Right ventricle myocardium superior (tissue), 1 donor: ENCODE data around the gene IRF2BP1. TPM values are rescaled to one million over a fixed set of nuclear protein-coding genes. Genes with fewer than 3 reads are reported as not detected.

Experiments
- total RNA-seq: library from RNA; stranded (reverse); fragmentation: NEBNext Ultra II Directional; extraction: Animal tissue kit (Norgen Biotek cat#: 25700); gene quantifications from one replicate; pipeline ENCODE4 v1.2.1, GENCODE V29; 2021
- donor health status: DM: no; HTN: yes; CAD: no; lungs with severe emphysema.

IRF2BP1 gene
- total RNA-seq, 1 donor from 2014 or later = 20.0 TPM

Other genes with a start within 250 kb of the IRF2BP1 start
- gene EML2, start 246.7 kb downstream of the IRF2BP1 start, total RNA-seq = 30.6 TPM
- gene GIPR, start 217.9 kb downstream of the IRF2BP1 start, total RNA-seq = 3.8 TPM
- 251 TPM for gene SNRPD2, start 194.2 kb downstream of the IRF2BP1 start, total RNA-seq
- gene QPCTL, start 193.5 kb downstream of the IRF2BP1 start, total RNA-seq = 1.6 TPM
- gene FBXO46, start 155.2 kb downstream of the IRF2BP1 start, total RNA-seq = 14.5 TPM
- not detected for gene MEIOSIN, start 152.7 kb downstream of the IRF2BP1 start, total RNA-seq
- gene SIX5, start 116.9 kb downstream of the IRF2BP1 start, total RNA-seq = 22.0 TPM
- 237 TPM for gene DMPK, start 103.7 kb downstream of the IRF2BP1 start, total RNA-seq
- gene DMWD, start 93.3 kb downstream of the IRF2BP1 start, total RNA-seq = 57.2 TPM
- gene RSPH6A, start 70.8 kb downstream of the IRF2BP1 start, total RNA-seq = 0.08 TPM
- 29.6 TPM for gene SYMPK, start 23.0 kb downstream of the IRF2BP1 start, total RNA-seq
- gene FOXA3, start 21.8 kb downstream of the IRF2BP1 start, total RNA-seq = not detected
- gene MYPOP, start 16.5 kb upstream of the IRF2BP1 start, total RNA-seq = 15.2 TPM
- not detected for gene NANOS2, start 28.6 kb upstream of the IRF2BP1 start, total RNA-seq
- gene NOVA2, start 87.7 kb upstream of the IRF2BP1 start, total RNA-seq = 3.7 TPM
- gene CCDC61, start 109.3 kb upstream of the IRF2BP1 start, total RNA-seq = 6.8 TPM
- not detected for gene PGLYRP1, start 136.9 kb upstream of the IRF2BP1 start, total RNA-seq
- not detected for gene IGFL4, start 154.9 kb upstream of the IRF2BP1 start, total RNA-seq
- gene IGFL3, start 238.5 kb upstream of the IRF2BP1 start, total RNA-seq = not detected